IMR-90 (cell line): Measurements from ENCODE around the gene DUSP16.

Experiments used
- BHLHE40 ChIP-seq: fragments of 150-350 bp; IDR thresholded peaks from 2 replicates; pipeline ENCODE4 v1.6.1; 2016; ENCODE audit warnings: mild to moderate bottlenecking, low read depth, low read length
- CTCF ChIP-seq: conservative IDR thresholded peaks from 2 replicates; pipeline ENCODE4 v1.5.1; 2012; ENCODE audit warnings: mild to moderate bottlenecking, low read depth, low read length, improper control_type of control experiment
- POLR2A ChIP-seq: IDR thresholded peaks from 2 replicates; pipeline ENCODE4 v1.6.1; 2012; ENCODE audit warnings: mild to moderate bottlenecking, low read depth, low read length
- RFX5 ChIP-seq: IDR thresholded peaks from 2 replicates; pipeline ENCODE4 v1.8.0; 2012; ENCODE audit warnings: low read depth, mild to moderate bottlenecking, low read length, moderate library complexity
- SMC3 ChIP-seq: fragments of 150-350 bp; IDR thresholded peaks from 2 replicates; pipeline ENCODE4 v1.6.1; 2016; ENCODE audit warnings: low read depth, mild to moderate bottlenecking, antibody characterized with exemption, low read length, moderate library complexity

GRCh38 chr12:12443431-12443878, 119.2 kb downstream of the DUSP16 start:
- TF ChIP-seq CTCF (no peak), BHLHE40 (no peak), POLR2A (no peak), SMC3 (no peak), RFX5 (no peak)
